Ovary (tissue), 3 donors: Measurements from ENCODE around the gene ARHGEF28.

Experiments
- CTCF ChIP-seq, 3 donors: fragments of 450-650 bp in 2 of 3; fragments of 200-600 bp in 1 of 3; IDR thresholded peaks; one replicate each; pipeline versions ENCODE4 v1.5.1 to v1.8.0; 2016 to 2022; ENCODE audit warnings: antibody characterized with exemption in 3 of 3, mild to moderate bottlenecking in 1 of 3
- POLR2A ChIP-seq: fragments of 450-650 bp; IDR thresholded peaks from one replicate; pipeline ENCODE4 v1.6.1; 2017; ENCODE audit warnings: antibody characterized with exemption, mild to moderate bottlenecking, moderate library complexity
- donor health status: DM: no; HTN: no; CAD: no.

- TF ChIP-seq CTCF (IDR thresholded peaks at IDR 0.05) (no peak), POLR2A (no peak)
These were observed 179.5 kb downstream of the ARHGEF28 start for GRCh38 chr5:73805449-73805848.
